ENCODE measurements around the gene RBMXL3. TPM values are rescaled to one million over a fixed set of nuclear protein-coding genes. Genes with fewer than 3 reads are reported as not detected.
"Not testable (repeated sequence)": the region's sequence is repeated elsewhere in the genome, so short reads cannot be mapped to it uniquely, and the experiment has no call there.

The RBMXL3 gene
- total RNA-seq, 1 experiment from 2014 or later = not detected

GRCh38 chrX:115214151-115214550, 24.9 kb downstream of the RBMXL3 start:
- DNase-seq = no peak
- no peaks in the 10 kb centered on the region; the same call in 1 of the 2 replicates for H3K27me3 ChIP-seq (ENCODE audit: low read length)

GRCh38 chrX:115214605-115215004, 25.4 kb downstream of the RBMXL3 start:
- TF ChIP-seq CTCF (conservative IDR thresholded peaks at IDR 0.05; ENCODE audit: low read depth, low read length) (no peak), EZH2 (IDR thresholded peaks at IDR 0.05; ENCODE audit: low read length, unreplicated experiment) (no peak), EZH2phosphoT487 (IDR thresholded peaks at IDR 0.05; ENCODE audit: borderline replicate concordance, low read length) (no peak)
- Histone ChIP-seq H3K27ac (ENCODE audit: low read length) (no peak overlapping the region), H4K20me1 (ENCODE audit: low read length) (no peaks in the 10 kb centered on the region), H3K36me3 (ENCODE audit: low read depth, low read length) (no peaks in the 10 kb centered on the region), H3F3A (ENCODE audit: low read length, unreplicated experiment) (no peaks in the 10 kb centered on the region), H3K4me2 (ENCODE audit: low read length) (no peak overlapping the region), H3K9ac (ENCODE audit: low read length) (no peak overlapping the region), H3K4me3 (ENCODE audit: low read length) (no peak overlapping the region), H3K27me3 (ENCODE audit: low read length) (no peaks in the 10 kb centered on the region; the same call in 1 of the 2 replicates), H2AFZ (ENCODE audit: low read length) (no peak overlapping the region), H3K79me2 (ENCODE audit: low read length) (no peaks in the 10 kb centered on the region), H3K4me1 (ENCODE audit: insufficient read depth, low read length) (no peaks in the 10 kb centered on the region), H3K9me2 (replicated peaks; ENCODE audit: low read length) (no peaks in the 10 kb centered on the region), H3K9me3 (ENCODE audit: low read length) (no peaks in the 10 kb centered on the region)
- DNase-seq (no peak), ATAC-seq (no peak)
- CTCF ChIA-PET = no interaction called here
- POLR2A ChIA-PET (ENCODE audit: unreplicated experiment) = no interaction called here
- no TSS peak for BruUV-seq (replicated peaks)
- intact Hi-C loops (cut with micrococcal nuclease) = no loop called here

More at GRCh38 chrX:115214151-115214550, 24.9 kb downstream of the RBMXL3 start:
- no peaks in the 10 kb centered on the region for H3K79me2 ChIP-seq (ENCODE audit: low read length)
- no peaks in the 10 kb centered on the region for H3K36me3 ChIP-seq (ENCODE audit: low read depth, low read length)
- no peak for ATAC-seq
- ChIA-PET CTCF (no interaction called here), POLR2A (ENCODE audit: unreplicated experiment) (no interaction called here)
- H3K4me3 ChIP-seq (ENCODE audit: low read length) = no peak overlapping the region
- H3K9me3 ChIP-seq (ENCODE audit: low read length) = no peaks in the 10 kb centered on the region
- no TSS peak for BruUV-seq (replicated peaks)
- H3K27ac ChIP-seq (ENCODE audit: low read length) = no peak overlapping the region
- no peaks in the 10 kb centered on the region for H3K4me1 ChIP-seq (ENCODE audit: insufficient read depth, low read length)
- intact Hi-C loops (cut with micrococcal nuclease) = no loop called here
- H2AFZ ChIP-seq (ENCODE audit: low read length) = no peak overlapping the region
- H3F3A ChIP-seq (ENCODE audit: low read length, unreplicated experiment) = no peaks in the 10 kb centered on the region
- no peaks in the 10 kb centered on the region for H3K9me2 ChIP-seq (replicated peaks; ENCODE audit: low read length)
- H4K20me1 ChIP-seq (ENCODE audit: low read length) = no peaks in the 10 kb centered on the region
- no peak for TF ChIP-seq CTCF (conservative IDR thresholded peaks at IDR 0.05; ENCODE audit: low read depth, low read length)
- TF ChIP-seq EZH2 (IDR thresholded peaks at IDR 0.05; ENCODE audit: low read length, unreplicated experiment) = no peak
- TF ChIP-seq EZH2phosphoT487 (IDR thresholded peaks at IDR 0.05; ENCODE audit: borderline replicate concordance, low read length) = no peak
- no peak overlapping the region for H3K9ac ChIP-seq (ENCODE audit: low read length)
- H3K4me2 ChIP-seq (ENCODE audit: low read length) = no peak overlapping the region

GRCh38 chrX:115217346-115217745, 28.1 kb downstream of the RBMXL3 start:
- H2AFZ ChIP-seq (ENCODE audit: low read length); H3K9me2 ChIP-seq (replicated peaks; ENCODE audit: low read length); H3F3A ChIP-seq (ENCODE audit: low read length, unreplicated experiment); H3K4me1 ChIP-seq (ENCODE audit: insufficient read depth, low read length); H4K20me1 ChIP-seq (ENCODE audit: low read length); H3K79me2 ChIP-seq (ENCODE audit: low read length); POLR2A ChIA-PET (ENCODE audit: unreplicated experiment); CTCF ChIA-PET; H3K9me3 ChIP-seq (ENCODE audit: low read length); BruUV-seq (replicated peaks); DNase-seq; intact Hi-C loops (cut with micrococcal nuclease); H3K4me3 ChIP-seq (ENCODE audit: low read length); ATAC-seq; H3K27ac ChIP-seq (ENCODE audit: low read length); H3K9ac ChIP-seq (ENCODE audit: low read length); H3K4me2 ChIP-seq (ENCODE audit: low read length); H3K36me3 ChIP-seq (ENCODE audit: low read depth, low read length): not testable (repeated sequence)
- H3K27me3 ChIP-seq (ENCODE audit: low read length) = peaks cover 16% of the 10 kb centered on the region
